Uterus (tissue), 4 donors: ENCODE measurements around the gene ZNF888. TPM values are rescaled to one million over a fixed set of nuclear protein-coding genes. Genes with fewer than 3 reads are reported as not detected.
"Not testable (repeated sequence)": the region's sequence is repeated elsewhere in the genome, so short reads cannot be mapped to it uniquely, and the experiment has no call there.

Experiments used
- DNase-seq, 2 donors: peaks; one replicate each; pipeline ENCODE4 v3.0.0-alpha.2; 2019 to 2020
- H3K27ac ChIP-seq, 2 donors: fragments of 200-600 bp; sonication (generic); 1 replicate in 1 of 2; 2 replicates in 1 of 2; pipeline ENCODE4 v1.5.1; 2016 to 2018
- H3K27me3 ChIP-seq, 2 donors: fragments of 200-600 bp; sonication (generic); one replicate each; pipeline ENCODE4 v1.5.1; 2018 to 2019; ENCODE audit warnings: control low read depth in 1 of 2
- H3K36me3 ChIP-seq, 2 donors: fragments of 200-600 bp; sonication (generic); one replicate each; pipeline ENCODE4 v1.5.1; 2019; ENCODE audit warnings: control low read depth in 1 of 2
- H3K4me1 ChIP-seq, 2 donors: fragments of 200-600 bp; sonication (generic); one replicate each; pipeline ENCODE4 v1.5.1; 2018 to 2019; ENCODE audit warnings: control low read depth in 1 of 2
- H3K4me3 ChIP-seq, 2 donors: fragments of 200-600 bp; sonication (generic); 1 replicate in 1 of 2; 2 replicates in 1 of 2; pipeline ENCODE4 v1.5.1; 2018 to 2019; ENCODE audit warnings: mild to moderate bottlenecking in 1 of 2
- H3K9me3 ChIP-seq, 2 donors: fragments of 200-600 bp; sonication (generic); one replicate each; pipeline ENCODE4 v1.5.1; 2019; ENCODE audit warnings: control low read depth in 1 of 2
- CTCF ChIP-seq, 4 experiments: fragments of 200-600 bp in 2 of 4; fragments of 450-650 bp in 2 of 4; sonication (generic) in 2 of 4; IDR thresholded peaks; one replicate each; pipeline ENCODE4 v1.5.1; 2016 to 2019; ENCODE audit warnings: antibody characterized with exemption in 4 of 4, mild to moderate bottlenecking in 2 of 4, moderate library complexity in 1 of 4
- POLR2A ChIP-seq, 2 donors: fragments of 450-650 bp; IDR thresholded peaks; one replicate each; pipeline ENCODE4 v1.6.1; 2016; ENCODE audit warnings: antibody characterized with exemption in 2 of 2, mild to moderate bottlenecking in 1 of 2, moderate library complexity in 1 of 2
- intact Hi-C: fragments of 100-400 bp; cut with DNase I; formaldehyde crosslinking; loops from one replicate; pipeline ENCODE4 v1.15.1; 2023; ENCODE audit warnings: low total_unique reads
- total RNA-seq, 4 donors: library from RNA; depleted of rRNA in 3 of 4; stranded (reverse); fragments of >200 nt in 3 of 4; gene quantifications; one replicate each; pipeline versions ENCODE4 v1.1.0 to v1.2.4, GENCODE V29; 2014 to 2023
- donor health status: DM: yes; HTN: yes; CAD: no.

Gene ZNF888
- total RNA-seq, 4 donors from 2014 or later: 1.5 to 34.4 (median 6.1) TPM; not detected in 1

GRCh38 chr19:52948025-52948770 is 25.0 kb upstream of the ZNF888 start:
- no peak for TF ChIP-seq CTCF (IDR thresholded peaks at IDR 0.05)
- DNase-seq: no peak
- intact Hi-C loops: no loop called here
- Histone ChIP-seq H3K4me1 (no peaks in the 10 kb centered on the region), H3K4me3 (no peak overlapping the region), H3K27ac (no peak overlapping the region), H3K9me3 (peaks cover 0 to 21% of the 10 kb centered on the region in 2 donors), H3K27me3 (no peaks in the 10 kb centered on the region), H3K36me3 (no peaks in the 10 kb centered on the region)

- peak; percentile 42 to 79 for DNase-seq
- no peaks in the 10 kb centered on the region for H3K27me3 ChIP-seq
- H3K4me3 ChIP-seq: no peak overlapping the region
- H3K9me3 ChIP-seq: peaks cover 0 to 21% of the 10 kb centered on the region in 2 donors
- intact Hi-C loops: no loop called here
- TF ChIP-seq CTCF (IDR thresholded peaks at IDR 0.05) (no peak), POLR2A (IDR thresholded peaks at IDR 0.05) (peak in 1 of 2 donors; percentile 9)
- H3K27ac ChIP-seq: no peak overlapping the region
- H3K36me3 ChIP-seq: no peaks in the 10 kb centered on the region
- H3K4me1 ChIP-seq: no peaks in the 10 kb centered on the region
Observed at GRCh38 chr19:52946322-52947310, 23.4 kb upstream of the ZNF888 start.

- H3K27ac ChIP-seq: no peak overlapping the region
- DNase-seq: no peak
- no peaks in the 10 kb centered on the region for H3K36me3 ChIP-seq
- no peak for TF ChIP-seq CTCF (IDR thresholded peaks at IDR 0.05)
- no peak for TF ChIP-seq POLR2A (IDR thresholded peaks at IDR 0.05)
- peaks cover 0 to 13% of the 10 kb centered on the region in 2 donors for H3K9me3 ChIP-seq
- intact Hi-C loops: no loop called here
- H3K27me3 ChIP-seq: no peaks in the 10 kb centered on the region
- no peak overlapping the region for H3K4me3 ChIP-seq
- H3K4me1 ChIP-seq: no peaks in the 10 kb centered on the region
Observed at GRCh38 chr19:52945652-52946321, 22.6 kb upstream of the ZNF888 start.

GRCh38 chr19:52944703-52945493 is 21.7 kb upstream of the ZNF888 start:
- H3K4me3 ChIP-seq, intact Hi-C loops, H3K36me3 ChIP-seq, DNase-seq, H3K27ac ChIP-seq, H3K27me3 ChIP-seq, H3K4me1 ChIP-seq: not testable (repeated sequence)
- H3K9me3 ChIP-seq: peaks cover 0 to 13% of the 10 kb centered on the region in 2 donors
